Bone marrow (tissue), 2 donors: Measurements from ENCODE around the gene ANKRD16.
"Not testable (repeated sequence)": the region's sequence is repeated elsewhere in the genome, so short reads cannot be mapped to it uniquely, and the experiment has no call there.

Source experiments
- DNase-seq, 2 donors: peaks; one replicate each; lab custom pipeline; 2025; lab: John Stamatoyannopoulos, UW

Gene ANKRD16

GRCh38 chr10:5889624-5890451 is at the start of gene ANKRD16, which contains the start of gene FBH1:
Gene ANKRD16 (minus strand): TSS chr10:5889893. CDS start chr10:5889354, 539 bp downstream.
Gene FBH1 (plus strand): TSS chr10:5890243. CDS start chr10:5890346, 103 bp downstream.
- DNase-seq = peak; percentile 91 to 96

GRCh38 chr10:5938291-5938690 is 48.6 kb upstream of the ANKRD16 start:
- DNase-seq = no peak

- no peak for DNase-seq
These were observed 47.3 kb upstream of the ANKRD16 start for GRCh38 chr10:5937016-5937415.

- DNase-seq = no peak
These were observed 45.9 kb upstream of the ANKRD16 start for GRCh38 chr10:5935628-5936027.

GRCh38 chr10:5933909-5934546 is 44.3 kb upstream of the ANKRD16 start:
- no peak for DNase-seq

GRCh38 chr10:5932345-5932744 is 42.7 kb upstream of the ANKRD16 start:
- no peak for DNase-seq

- no peak for DNase-seq
These were observed 40.6 kb upstream of the ANKRD16 start for GRCh38 chr10:5930272-5930671.

GRCh38 chr10:5929442-5929841 is 39.7 kb upstream of the ANKRD16 start:
- no peak for DNase-seq

GRCh38 chr10:5927306-5927705 is 37.6 kb upstream of the ANKRD16 start:
- no peak for DNase-seq

GRCh38 chr10:5924889-5925288 is 35.2 kb upstream of the ANKRD16 start:
- no peak for DNase-seq

GRCh38 chr10:5921746-5922145 is 32.1 kb upstream of the ANKRD16 start:
- no peak for DNase-seq

GRCh38 chr10:5919568-5919967 is 29.9 kb upstream of the ANKRD16 start:
- no peak for DNase-seq

GRCh38 chr10:5918763-5919162 is 29.1 kb upstream of the ANKRD16 start:
- DNase-seq = no peak

- no peak for DNase-seq
These were observed 27.6 kb upstream of the ANKRD16 start for GRCh38 chr10:5917305-5917704.

- no peak for DNase-seq
These were observed 25.8 kb upstream of the ANKRD16 start for GRCh38 chr10:5915451-5915850.

GRCh38 chr10:5913736-5914135 is 24.0 kb upstream of the ANKRD16 start:
- DNase-seq = no peak

GRCh38 chr10:5911670-5912069 is 22.0 kb upstream of the ANKRD16 start:
- no peak for DNase-seq

GRCh38 chr10:5910323-5911100 is 20.8 kb upstream of the ANKRD16 start:
- DNase-seq = no peak

- DNase-seq = not testable (repeated sequence)
These were observed 19.0 kb upstream of the ANKRD16 start for GRCh38 chr10:5908676-5909075.

- no peak for DNase-seq
These were observed 17.0 kb upstream of the ANKRD16 start for GRCh38 chr10:5906651-5907050.

- no peak for DNase-seq
These were observed 16.3 kb upstream of the ANKRD16 start for GRCh38 chr10:5905854-5906507.

GRCh38 chr10:5904227-5904626 is 14.5 kb upstream of the ANKRD16 start:
- no peak for DNase-seq
